Progenitor cell of endocrine pancreas (in vitro differentiated cells): Measurements from ENCODE around the gene ADAM22. TPM values are rescaled to one million over a fixed set of nuclear protein-coding genes. Genes with fewer than 3 reads are reported as not detected.
"Not testable (repeated sequence)": the region's sequence is repeated elsewhere in the genome, so short reads cannot be mapped to it uniquely, and the experiment has no call there.

Experiments used
- DNase-seq: peaks from one replicate; pipeline ENCODE4 v3.0.0; 2021; ENCODE audit warnings: low spot score; ENCODE audit not compliant: unreplicated experiment
- H3K27ac Mint-ChIP-seq: 2 replicates; pipeline ENCODE4 v1.8.0; 2021; ENCODE audit warnings: mild to moderate bottlenecking, moderate library complexity, mixed read lengths
- H3K27me3 Mint-ChIP-seq: 2 replicates; pipeline ENCODE4 v1.8.0; 2021; ENCODE audit warnings: mixed read lengths
- H3K36me3 Mint-ChIP-seq: 2 replicates; pipeline ENCODE4 v1.8.0; 2022; ENCODE audit warnings: mixed read lengths; ENCODE audit not compliant: insufficient read depth
- H3K4me1 Mint-ChIP-seq: 2 replicates; pipeline ENCODE4 v1.8.0; 2021; ENCODE audit warnings: low read depth, mixed read lengths
- H3K4me3 Mint-ChIP-seq: 2 replicates; pipeline ENCODE4 v1.8.0; 2021; ENCODE audit warnings: low read depth, mild to moderate bottlenecking, moderate library complexity, mixed read lengths
- H3K9me3 Mint-ChIP-seq: 2 replicates; pipeline ENCODE4 v1.8.0; 2021; ENCODE audit warnings: low read depth, mixed read lengths
- CTCF ChIP-seq: fragments of 200-600 bp; sonication (generic); IDR thresholded peaks from one replicate; pipeline ENCODE4 v1.5.0; 2021; ENCODE audit warnings: antibody characterized with exemption, mild to moderate bottlenecking; ENCODE audit not compliant: unreplicated experiment
- long read RNA-seq: library from polyadenylated mRNA; unstranded; transcript quantifications from one replicate; pipeline ENCODE4 v2.0.0, GENCODE V29; 2020
- total RNA-seq: library from RNA; stranded (reverse); gene quantifications from 2 replicates; pipeline ENCODE4 v1.2.1, GENCODE V29; 2021

The ADAM22 gene
- 14.4 and 15.8 TPM in 2 replicates for total RNA-seq
- long read RNA-seq, partial matches to known transcripts: 0 of 2 reads
- long read RNA-seq, other reads (novel, unspliced or antisense): 2 of 2 reads

GRCh38 chr7:87933953-87934698, at the start of gene ADAM22:
Gene ADAM22 (plus strand): TSS chr7:87934251. CDS start chr7:87934466, 215 bp downstream.
- Mint-ChIP-seq H3K4me1 (peaks cover 5% of the 10 kb centered on the region), H3K4me3 (peak within 1 kb of the TSS; percentile 85), H3K36me3 (no peaks in the 10 kb centered on the region), H3K9me3 (no peaks in the 10 kb centered on the region), H3K27me3 (peaks cover 12% of the 10 kb centered on the region), H3K27ac (peak within 1 kb of the TSS; percentile 85)
- peak; percentile 81 for DNase-seq
- TF ChIP-seq CTCF: no peak

GRCh38 chr7:87885018-87885417, 49.0 kb upstream of the ADAM22 start:
- Mint-ChIP-seq H3K36me3 (peaks cover 14% of the 10 kb centered on the region), H3K4me3 (no peak overlapping the region), H3K4me1 (peaks cover 5% of the 10 kb centered on the region), H3K27ac (no peak overlapping the region), H3K27me3 (no peaks in the 10 kb centered on the region), H3K9me3 (no peaks in the 10 kb centered on the region)
- no peak for TF ChIP-seq CTCF
- no peak for DNase-seq

GRCh38 chr7:87886875-87887274, 47.2 kb upstream of the ADAM22 start:
- H3K27me3 Mint-ChIP-seq: no peaks in the 10 kb centered on the region
- peak; percentile 65 for TF ChIP-seq CTCF
- DNase-seq: no peak
- H3K4me1 Mint-ChIP-seq: peaks cover 6% of the 10 kb centered on the region
- no peak overlapping the region for H3K27ac Mint-ChIP-seq
- H3K4me3 Mint-ChIP-seq: no peak overlapping the region
- peaks cover 7% of the 10 kb centered on the region for H3K36me3 Mint-ChIP-seq
- no peaks in the 10 kb centered on the region for H3K9me3 Mint-ChIP-seq

- H3K9me3 Mint-ChIP-seq: no peaks in the 10 kb centered on the region
- no peak for DNase-seq
- H3K27ac Mint-ChIP-seq: no peak overlapping the region
These were observed 38.7 kb upstream of the ADAM22 start for GRCh38 chr7:87895363-87895762.

GRCh38 chr7:87899255-87899654, 34.8 kb upstream of the ADAM22 start:
- peaks cover 24% of the 10 kb centered on the region for H3K36me3 Mint-ChIP-seq
- DNase-seq: no peak
- no peak overlapping the region for H3K27ac Mint-ChIP-seq
- TF ChIP-seq CTCF: no peak
- H3K27me3 Mint-ChIP-seq: no peaks in the 10 kb centered on the region
- H3K4me1 Mint-ChIP-seq: no peaks in the 10 kb centered on the region
- H3K4me3 Mint-ChIP-seq: no peak overlapping the region
- no peaks in the 10 kb centered on the region for H3K9me3 Mint-ChIP-seq

More at GRCh38 chr7:87895363-87895762, 38.7 kb upstream of the ADAM22 start:
- peaks cover 20% of the 10 kb centered on the region for H3K36me3 Mint-ChIP-seq
- H3K27me3 Mint-ChIP-seq: no peaks in the 10 kb centered on the region
- no peak for TF ChIP-seq CTCF
- peaks cover 3% of the 10 kb centered on the region for H3K4me1 Mint-ChIP-seq
- H3K4me3 Mint-ChIP-seq: no peak overlapping the region

- H3K4me1 Mint-ChIP-seq, H3K4me3 Mint-ChIP-seq, H3K9me3 Mint-ChIP-seq, DNase-seq, H3K27me3 Mint-ChIP-seq, H3K27ac Mint-ChIP-seq: not testable (repeated sequence)
- H3K36me3 Mint-ChIP-seq: peaks cover 12% of the 10 kb centered on the region
These were observed 26.7 kb upstream of the ADAM22 start for GRCh38 chr7:87907136-87907906.

GRCh38 chr7:87908814-87909213, 25.2 kb upstream of the ADAM22 start:
- H3K27ac Mint-ChIP-seq, H3K27me3 Mint-ChIP-seq, H3K4me1 Mint-ChIP-seq, H3K4me3 Mint-ChIP-seq, DNase-seq, H3K9me3 Mint-ChIP-seq: not testable (repeated sequence)
- H3K36me3 Mint-ChIP-seq: peaks cover 11% of the 10 kb centered on the region
